Posterior cingulate gyrus (tissue), 11 donors: ENCODE data around the gene ZBTB21.

Experiments used
- DNase-seq, 10 donors: peaks; one replicate each; pipeline versions ENCODE4 v3.0.0 to v3.0.0-alpha.2; 2020 to 2021; ENCODE audit warnings: mixed read lengths in 3 of 10
- intact Hi-C: fragments of 100-400 bp; cut with DNase I; formaldehyde crosslinking; loops from one replicate; pipeline ENCODE4 v1.15.1; 2023

Gene ZBTB21

GRCh38 chr21:42040411-42041180, 30.4 kb upstream of the ZBTB21 start:
- intact Hi-C loops, result no loop called here
- peak in 2 of 10 donors; percentile 18 to 65 for DNase-seq

DNA sequence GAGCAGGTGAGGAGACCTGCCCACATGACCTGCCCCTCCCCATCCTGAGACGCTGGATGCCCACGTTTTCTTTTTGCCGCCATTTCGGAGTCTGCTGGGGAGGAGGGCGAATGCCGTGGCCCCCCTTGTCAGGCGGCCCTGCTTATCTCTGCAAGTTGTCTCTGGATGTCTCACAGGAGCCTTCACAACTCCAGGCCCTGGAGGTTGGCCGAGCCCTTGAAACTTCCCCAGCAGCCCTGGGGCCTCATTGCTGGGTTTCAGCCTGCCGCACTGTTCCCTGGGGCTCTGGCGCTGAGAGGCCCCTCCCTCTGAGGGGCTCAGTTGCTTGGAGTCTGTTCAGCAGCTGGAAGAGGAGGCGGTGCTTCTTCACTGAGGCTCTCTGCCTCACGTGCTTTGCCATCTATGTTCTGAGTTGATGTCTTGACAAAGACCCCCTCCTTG, 29.8 kb upstream of the ZBTB21 start:
- peak in 2 of 10 donors; percentile 27 to 69 for DNase-seq

GRCh38 chr21:42039470-42039901, 29.3 kb upstream of the ZBTB21 start:
- no peak for DNase-seq
- intact Hi-C loops, result no loop called here

More for the DNA sequence above, 29.8 kb upstream of the ZBTB21 start:
- intact Hi-C loops, result no loop called here

DNA sequence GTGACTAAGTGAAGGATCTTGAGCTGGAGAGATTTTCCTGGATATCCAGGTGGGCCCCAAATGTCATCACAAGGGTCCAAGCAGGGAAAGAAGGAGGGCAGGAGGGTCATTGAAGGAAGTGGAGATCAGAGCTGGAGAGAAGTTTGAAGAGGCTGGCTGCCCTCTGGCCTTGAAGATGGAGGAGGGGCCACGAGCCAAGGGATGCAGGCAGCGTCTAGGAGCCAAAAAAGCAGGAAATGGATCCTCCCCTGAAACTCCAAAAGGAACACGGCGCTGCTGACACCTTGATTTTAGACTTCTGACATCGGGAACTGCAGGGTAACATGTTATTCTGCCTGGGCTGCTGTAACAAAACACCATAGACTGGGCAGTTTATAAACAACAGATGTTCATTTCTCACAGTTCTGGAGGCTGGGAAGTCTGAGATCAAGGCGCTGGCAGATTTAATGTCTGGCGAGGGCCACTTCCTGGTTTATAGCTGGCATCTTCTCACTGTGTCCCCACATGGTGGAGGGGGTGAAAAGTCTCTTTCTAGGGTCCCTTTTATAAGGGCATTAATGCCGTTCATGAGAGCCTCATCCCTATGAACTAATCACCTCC, 28.8 kb upstream of the ZBTB21 start:
- intact Hi-C loops, result no loop called here

GRCh38 chr21:42038393-42038792, 28.2 kb upstream of the ZBTB21 start:
- DNase-seq, result peak in 2 of 10 donors; percentile 10 to 53
- intact Hi-C loops, result no loop called here

More for the DNA sequence above, 28.8 kb upstream of the ZBTB21 start:
- DNase-seq, result peak in 2 of 10 donors; percentile 33 to 37

GRCh38 chr21:42037943-42038342, 27.8 kb upstream of the ZBTB21 start:
- intact Hi-C loops, result no loop called here
- peak in 2 of 10 donors; percentile 35 to 55 for DNase-seq

GRCh38 chr21:42037516-42037915, 27.4 kb upstream of the ZBTB21 start:
- no peak for DNase-seq
- intact Hi-C loops, result no loop called here

GRCh38 chr21:42036313-42036712, 26.2 kb upstream of the ZBTB21 start:
- intact Hi-C loops, result no loop called here
- DNase-seq, result no peak

- intact Hi-C loops, result no loop called here
- peak in 3 of 10 donors; percentile 0 to 75 (median 70) for DNase-seq
These were observed 22.8 kb upstream of the ZBTB21 start for GRCh38 chr21:42032968-42033367.

- DNase-seq, result peak in 1 of 10 donors; percentile 61
- intact Hi-C loops, result no loop called here
These were observed 22.1 kb upstream of the ZBTB21 start for GRCh38 chr21:42032266-42032665.

DNA sequence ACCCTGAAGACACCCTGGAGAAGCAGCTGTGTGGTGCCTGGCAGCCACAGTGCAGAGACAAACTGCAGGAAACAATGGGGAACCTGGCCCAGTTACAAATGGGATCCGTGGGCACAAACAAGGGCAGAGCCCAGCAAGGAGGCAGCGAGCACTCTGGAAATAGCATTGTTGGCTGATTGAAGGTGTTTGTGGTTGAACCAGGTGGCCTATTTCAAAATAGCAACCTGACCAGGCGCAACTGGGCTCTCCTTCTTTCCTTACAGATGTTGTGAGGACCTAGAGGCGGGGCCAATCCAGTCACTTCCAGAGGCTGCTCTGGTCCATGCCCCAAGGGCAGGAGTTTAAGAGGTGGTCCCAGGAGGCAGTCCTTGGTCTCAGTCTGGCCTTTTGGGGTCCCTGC, 21.7 kb upstream of the ZBTB21 start:
- intact Hi-C loops, result no loop called here
- DNase-seq, result peak in 2 of 10 donors; percentile 51 to 72

GRCh38 chr21:42031241-42031640, 21.1 kb upstream of the ZBTB21 start:
- DNase-seq, result peak in 2 of 10 donors; percentile 9 to 32
- intact Hi-C loops, result no loop called here

DNA sequence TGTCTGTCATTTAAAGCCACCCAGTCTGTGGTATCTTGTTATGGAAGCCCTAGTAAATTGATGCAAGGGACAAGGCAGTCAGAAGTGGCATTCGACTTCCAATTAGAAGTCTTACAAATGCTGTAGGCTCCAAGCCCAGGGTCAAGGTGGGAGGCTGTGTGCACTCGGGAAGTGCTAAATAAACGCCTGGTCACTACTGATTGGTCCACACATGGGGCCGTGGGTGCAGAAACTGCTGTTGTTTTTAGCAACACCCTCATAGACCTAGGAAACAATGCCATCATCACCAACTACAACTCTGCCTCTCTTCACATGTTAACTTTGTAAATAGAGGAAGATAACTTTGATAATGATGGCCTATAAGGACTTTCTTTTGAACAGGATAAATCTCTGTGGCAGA, 20.2 kb upstream of the ZBTB21 start:
- intact Hi-C loops, result no loop called here
- peak in 2 of 10 donors; percentile 5 to 18 for DNase-seq

- peak in 2 of 10 donors; percentile 38 to 49 for DNase-seq
- intact Hi-C loops, result no loop called here
These were observed 18.7 kb upstream of the ZBTB21 start for GRCh38 chr21:42028766-42029425.

DNA sequence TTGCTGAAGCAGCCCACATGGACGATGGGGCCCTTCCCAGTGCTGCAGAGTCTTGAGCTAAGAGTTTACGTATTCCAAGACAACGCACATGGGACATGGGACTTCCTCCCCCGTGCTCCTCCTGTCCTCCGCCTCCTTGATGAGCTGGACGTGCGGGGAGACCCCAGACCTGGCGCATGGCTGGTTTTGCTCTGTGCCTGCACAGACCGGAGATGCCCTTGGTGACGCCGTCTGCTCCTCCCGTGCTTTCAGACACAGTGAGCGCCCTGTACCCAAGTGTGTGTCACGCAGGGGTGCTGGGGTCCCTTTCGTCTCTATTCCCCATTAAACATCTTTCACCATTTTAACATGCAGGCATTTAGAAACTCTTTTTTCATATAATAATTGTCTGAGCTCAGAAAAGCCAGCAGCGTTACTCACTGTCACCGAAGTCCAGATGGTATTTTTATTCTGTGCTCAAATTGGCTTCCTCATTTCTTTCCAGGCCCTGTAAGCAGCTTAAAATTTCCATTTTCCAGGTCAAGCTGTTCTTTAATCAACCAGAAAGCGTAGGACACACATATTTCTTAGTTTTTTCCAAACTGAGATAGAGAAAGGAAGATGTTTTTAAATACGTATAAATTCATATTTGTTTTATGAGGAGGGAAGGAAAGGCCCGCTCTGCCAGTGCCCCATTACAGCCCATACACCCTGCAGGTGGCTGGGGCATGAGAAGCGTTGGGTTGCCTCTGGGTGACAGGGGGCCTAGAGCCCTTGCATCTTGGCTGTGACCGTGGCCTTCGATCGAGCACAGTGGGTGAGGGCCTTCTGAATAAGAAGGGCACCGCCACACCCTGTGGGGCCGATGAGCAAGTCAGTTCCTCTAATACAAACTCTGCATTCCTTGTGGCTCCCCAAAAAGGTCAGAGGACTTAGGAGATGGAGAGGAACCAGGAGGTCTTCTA, 17.9 kb upstream of the ZBTB21 start:
- peak in 7 of 10 donors; percentile 23 to 90 (median 54) for DNase-seq
- intact Hi-C loops, result no loop called here

- DNase-seq, result peak in 2 of 10 donors; percentile 15 to 36
- intact Hi-C loops, result no loop called here
These were observed 17.1 kb upstream of the ZBTB21 start for GRCh38 chr21:42027085-42027821.

DNA sequence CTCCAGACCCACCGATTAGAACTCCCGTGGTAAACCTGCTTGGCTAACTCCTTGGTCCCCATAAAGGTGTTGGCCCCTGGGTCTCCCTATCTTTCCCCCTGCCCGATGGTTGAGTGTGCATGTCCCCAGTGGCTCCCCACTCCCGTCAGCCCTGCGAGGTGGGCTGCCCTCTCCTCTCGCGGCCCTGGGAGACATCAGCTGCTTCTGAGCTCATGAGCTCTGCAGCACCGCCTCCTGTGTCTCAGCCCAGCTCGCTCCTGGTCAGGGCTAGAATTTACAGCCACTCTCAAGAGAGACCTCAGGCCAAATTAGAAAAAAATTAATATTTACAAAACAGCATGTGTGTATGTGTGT, 15.9 kb upstream of the ZBTB21 start:
- peak in 1 of 10 donors; percentile 81 for DNase-seq
- intact Hi-C loops, result no loop called here

DNA sequence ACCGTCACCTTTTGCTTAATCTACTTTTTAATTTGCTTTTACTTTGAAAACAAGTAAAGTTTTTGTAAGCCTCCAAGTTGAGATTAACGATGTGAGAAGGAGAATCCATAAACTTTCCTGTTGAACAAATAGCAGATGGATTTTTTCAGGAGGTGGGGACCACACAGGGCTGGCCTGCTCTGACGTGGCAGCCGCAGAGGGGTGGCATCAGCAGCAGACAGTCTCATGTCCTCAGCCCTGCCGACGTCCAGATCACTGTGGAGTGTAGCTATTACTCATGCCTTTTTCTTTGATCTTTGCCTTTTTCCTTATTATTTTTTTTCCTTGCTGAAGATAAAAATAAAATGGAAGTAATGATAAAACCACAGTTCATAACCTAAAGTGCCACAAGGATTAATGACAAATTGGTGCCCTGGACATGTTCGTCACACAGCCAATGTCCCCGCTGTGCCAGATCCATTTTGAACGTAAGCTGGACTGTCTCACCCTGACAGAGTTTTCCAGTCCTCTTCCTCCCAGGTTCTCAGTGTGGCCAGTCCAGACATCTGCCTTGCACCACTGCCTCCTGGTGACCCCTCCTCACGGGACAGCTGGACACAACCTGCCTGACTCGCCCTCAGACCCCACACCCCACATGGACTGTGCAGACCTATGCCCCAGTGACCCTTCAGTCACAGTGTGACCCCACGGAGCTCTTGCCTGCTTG, 15.4 kb upstream of the ZBTB21 start:
- intact Hi-C loops, result no loop called here
- peak in 1 of 10 donors; percentile 13 for DNase-seq

GRCh38 chr21:42022906-42023305, 12.7 kb upstream of the ZBTB21 start:
- intact Hi-C loops, result no loop called here
- peak in 1 of 10 donors; percentile 46 for DNase-seq
